ENCODE measurements around the gene ALDH3B2.
"Not testable (repeated sequence)": the region's sequence is repeated elsewhere in the genome, so short reads cannot be mapped to it uniquely, and the experiment has no call there.

ALDH3B2 gene

DNA sequence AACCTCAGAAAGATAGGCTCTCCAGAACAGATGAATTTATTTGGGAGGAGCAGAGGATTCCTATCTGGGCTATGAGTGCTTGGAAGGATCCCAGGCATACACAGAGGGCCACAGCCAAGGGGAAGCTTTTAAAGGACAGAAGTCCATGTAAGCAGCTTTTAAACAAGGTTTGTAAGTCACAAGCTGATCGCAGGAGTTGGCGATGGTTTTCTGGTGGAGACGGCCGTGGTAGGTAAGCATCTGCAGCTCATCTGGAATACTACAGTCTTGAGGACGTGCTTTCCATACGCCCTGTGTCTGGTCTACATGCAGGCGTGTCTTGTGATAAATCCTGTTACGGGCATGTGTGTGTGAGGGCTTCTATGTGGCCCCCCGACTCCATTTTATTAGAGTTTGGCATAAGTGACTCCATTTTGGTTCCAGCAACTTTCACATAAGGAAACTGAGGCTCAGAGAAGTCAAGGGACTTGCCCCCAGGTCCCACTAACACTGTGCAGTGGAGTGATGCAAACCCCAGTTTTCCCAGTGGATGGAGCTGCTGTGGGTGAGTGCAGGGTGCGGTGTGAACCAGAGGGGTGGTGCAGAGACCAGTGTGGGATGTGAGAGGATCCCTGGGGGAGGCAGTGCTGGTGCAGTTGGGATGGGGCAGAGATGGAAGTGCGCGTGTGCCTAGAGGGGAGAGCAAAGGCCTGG lies 12.1 kb downstream of the ALDH3B2 start:
- no peak for DNase-seq (ENCODE audit: low read depth, low spot score)

DNA sequence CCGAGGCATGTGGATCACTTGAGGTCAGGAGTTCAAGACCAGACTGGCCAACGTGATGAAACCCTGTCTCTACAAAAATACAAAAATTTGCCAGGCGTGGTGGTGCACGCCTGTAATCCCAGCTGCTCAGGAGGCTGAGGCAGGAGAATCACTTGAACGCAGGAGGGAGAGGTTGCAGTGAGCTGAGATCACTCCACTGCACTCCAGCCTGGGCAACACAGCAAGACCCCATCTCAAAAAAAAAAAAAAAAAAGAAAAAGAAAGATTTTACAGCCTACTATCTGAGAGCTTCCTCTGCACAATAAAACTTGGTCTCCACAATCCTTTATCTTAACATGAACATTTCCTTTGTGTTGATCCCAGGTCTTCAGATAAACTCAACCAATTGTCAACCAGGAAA lies 13.7 kb downstream of the ALDH3B2 start:
- not testable (repeated sequence) for DNase-seq (ENCODE audit: low read depth, low spot score)

DNA sequence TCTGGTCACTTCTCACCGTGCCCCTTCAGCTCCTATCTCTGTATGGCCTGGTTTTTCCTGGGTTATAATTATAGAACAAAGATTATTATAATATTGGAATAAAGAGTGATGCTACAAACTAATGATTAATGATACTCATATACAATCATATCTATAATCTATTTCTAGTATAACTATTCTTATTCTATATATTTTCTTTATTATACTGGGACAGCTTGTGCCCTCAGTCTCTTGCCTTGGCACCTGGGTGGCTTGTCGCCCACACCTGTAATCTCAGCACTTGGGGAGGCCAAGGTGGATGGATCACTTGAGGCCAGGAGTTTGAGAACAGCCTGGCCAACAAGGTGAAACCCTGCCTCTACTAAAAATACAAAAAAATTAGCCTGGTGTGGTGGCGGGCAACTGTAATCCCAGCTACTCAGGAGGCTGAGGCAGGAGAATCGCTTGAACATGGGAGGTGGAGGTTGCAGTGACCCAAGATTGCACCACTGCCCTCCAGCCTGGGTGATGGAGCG lies 14.7 kb downstream of the ALDH3B2 start:
- not testable (repeated sequence) for DNase-seq (ENCODE audit: low read depth, low spot score)

DNA sequence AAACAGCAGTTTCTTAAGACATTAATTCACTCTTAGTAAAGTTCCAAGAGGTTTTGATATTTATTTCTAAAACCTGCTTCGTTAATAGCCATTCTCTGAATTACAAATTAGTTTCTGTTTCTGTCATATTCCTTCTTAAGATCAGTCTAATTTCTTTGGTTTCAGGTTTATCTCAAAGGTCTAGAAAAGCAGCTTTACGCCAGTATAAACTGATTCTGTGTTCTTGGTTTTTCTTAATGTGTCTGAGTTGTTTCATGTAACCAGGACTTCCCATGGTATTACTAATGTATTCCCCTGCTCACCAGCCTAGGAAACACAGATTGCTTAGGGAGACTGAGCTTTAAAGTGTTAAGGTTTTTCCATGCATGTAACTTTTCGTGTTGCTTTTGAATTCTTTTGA lies 17.1 kb downstream of the ALDH3B2 start:
- DNase-seq (ENCODE audit: low read depth, low spot score), result no peak

DNA sequence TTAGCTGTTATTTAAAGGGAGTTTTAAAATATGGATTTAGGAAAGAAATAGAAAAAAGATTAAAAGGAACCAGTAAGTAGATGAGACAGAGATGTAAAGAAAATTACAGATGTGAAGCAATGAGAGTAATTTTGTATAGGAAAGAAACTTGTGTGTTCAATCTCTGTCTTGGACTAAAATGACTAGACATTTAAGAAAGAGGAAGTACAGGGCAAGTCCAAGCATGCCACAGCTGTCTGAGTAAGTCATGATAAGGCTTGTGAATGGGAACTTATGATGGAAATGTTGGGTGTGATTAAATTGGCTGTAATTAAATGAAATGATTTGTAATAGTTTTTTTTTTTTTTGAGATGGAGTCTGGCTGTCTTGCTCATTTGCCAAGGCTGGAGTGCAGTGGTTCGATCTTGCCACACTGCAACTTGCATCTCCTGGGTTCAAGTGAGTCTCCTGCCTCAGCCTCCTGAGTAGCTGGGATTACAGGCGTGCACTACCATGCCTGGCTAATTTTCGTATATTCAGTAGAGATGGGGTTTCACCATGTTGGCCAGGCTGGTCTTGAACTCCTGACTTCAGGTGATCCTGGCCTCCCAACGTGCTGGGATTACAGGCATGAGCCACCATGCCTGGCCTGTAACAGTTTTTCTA lies 18.0 kb downstream of the ALDH3B2 start:
- no peak for DNase-seq (ENCODE audit: low read depth, low spot score)

DNA sequence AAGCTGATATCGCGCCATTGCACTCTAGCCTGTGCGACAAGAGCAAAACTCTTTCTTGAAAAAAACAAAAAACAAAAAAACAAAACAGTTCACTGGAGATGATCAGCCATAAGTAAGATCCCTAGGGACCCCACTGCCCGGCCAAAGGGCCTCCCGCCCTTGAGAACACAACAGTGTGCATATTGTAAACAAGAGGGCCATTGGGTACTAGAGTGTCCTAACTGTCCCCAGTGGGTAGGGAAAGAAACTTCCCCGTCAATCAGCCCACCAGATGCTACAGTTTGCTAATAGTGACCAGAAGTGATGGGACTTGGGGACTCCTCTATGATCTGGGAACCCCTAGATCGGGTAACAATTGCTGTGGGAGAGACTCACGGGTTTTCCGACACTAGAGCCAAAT lies 20.2 kb downstream of the ALDH3B2 start:
- DNase-seq (ENCODE audit: low read depth, low spot score), result no peak

DNA sequence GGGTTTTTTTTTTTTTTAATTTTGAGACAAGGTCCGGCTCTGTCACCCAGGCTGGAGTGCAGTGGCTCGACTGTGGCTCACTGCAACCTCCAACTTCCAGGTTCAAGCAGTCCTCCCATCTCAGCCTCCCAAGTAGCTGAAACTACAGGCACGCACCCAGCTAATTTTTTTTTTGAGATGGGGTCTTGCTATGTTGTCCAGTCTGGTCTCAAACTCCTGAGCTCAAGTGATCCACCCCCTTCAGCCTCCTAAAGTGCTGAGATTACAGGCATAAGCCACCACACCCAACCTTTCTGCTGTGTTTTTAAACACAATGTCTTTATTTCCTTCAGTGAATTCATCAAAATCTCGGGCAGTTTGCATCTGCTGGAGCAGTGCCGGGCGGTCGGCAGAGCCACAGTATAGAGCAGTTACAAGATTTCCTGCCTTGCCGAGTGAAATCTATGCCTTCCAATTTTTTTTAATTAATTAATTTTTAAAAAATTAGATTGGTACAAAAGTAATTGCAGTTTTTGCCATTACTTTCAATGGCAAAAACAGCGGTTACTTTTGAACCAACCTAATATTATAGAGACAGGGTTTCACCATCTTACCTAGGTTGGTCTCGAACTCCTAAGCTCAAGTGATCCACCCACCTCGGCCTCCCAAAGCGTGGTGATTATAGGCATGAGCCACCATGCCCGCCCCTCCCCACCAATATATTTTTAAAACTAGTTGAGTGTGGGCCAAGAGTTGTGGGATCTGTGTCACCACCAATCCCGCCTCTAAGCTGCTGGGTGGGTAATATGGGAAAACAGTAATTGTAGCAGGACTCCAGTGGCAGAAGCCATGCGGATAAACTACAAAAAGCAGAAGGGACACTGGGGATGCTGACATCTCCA lies 21.2 kb downstream of the ALDH3B2 start:
- no peak for DNase-seq (ENCODE audit: low read depth, low spot score)

DNA sequence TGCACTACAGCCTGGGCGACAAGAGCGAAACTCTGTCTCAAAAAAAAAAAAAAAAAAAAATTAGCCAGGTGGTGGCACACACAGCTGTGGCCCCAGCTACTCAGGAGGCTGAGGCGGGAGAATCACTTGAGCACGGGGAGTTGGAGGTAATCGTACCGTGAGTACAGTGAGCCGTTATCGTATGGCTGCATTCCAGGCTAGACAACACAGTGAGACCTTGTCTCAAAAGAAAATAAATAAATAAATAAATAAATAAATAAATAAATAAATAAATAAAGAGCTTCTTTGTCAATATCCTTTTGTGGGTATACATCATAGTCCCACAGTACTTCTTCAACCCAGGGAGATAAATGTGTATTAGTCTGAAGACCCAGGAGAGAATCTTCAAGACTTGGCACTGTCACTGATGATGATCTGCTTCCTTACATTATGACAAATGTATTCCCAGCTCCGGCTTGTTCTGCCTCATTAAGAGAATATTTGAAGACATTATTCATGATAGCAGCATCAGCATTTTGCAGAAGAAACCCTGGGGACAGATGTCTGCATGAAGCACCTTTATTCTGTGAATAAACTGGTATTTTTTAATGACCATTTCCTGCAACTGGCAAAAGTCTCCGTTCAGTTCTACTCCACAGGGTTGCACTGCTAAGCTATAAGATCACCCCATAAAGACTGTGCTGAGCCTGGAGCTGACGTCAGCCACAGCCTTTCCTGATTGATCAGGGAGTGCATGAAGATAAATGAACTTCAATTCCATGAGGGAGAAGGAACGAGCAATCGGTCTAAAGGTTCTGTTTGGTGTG lies 22.2 kb downstream of the ALDH3B2 start:
- DNase-seq (ENCODE audit: low read depth, low spot score), result no peak

DNA sequence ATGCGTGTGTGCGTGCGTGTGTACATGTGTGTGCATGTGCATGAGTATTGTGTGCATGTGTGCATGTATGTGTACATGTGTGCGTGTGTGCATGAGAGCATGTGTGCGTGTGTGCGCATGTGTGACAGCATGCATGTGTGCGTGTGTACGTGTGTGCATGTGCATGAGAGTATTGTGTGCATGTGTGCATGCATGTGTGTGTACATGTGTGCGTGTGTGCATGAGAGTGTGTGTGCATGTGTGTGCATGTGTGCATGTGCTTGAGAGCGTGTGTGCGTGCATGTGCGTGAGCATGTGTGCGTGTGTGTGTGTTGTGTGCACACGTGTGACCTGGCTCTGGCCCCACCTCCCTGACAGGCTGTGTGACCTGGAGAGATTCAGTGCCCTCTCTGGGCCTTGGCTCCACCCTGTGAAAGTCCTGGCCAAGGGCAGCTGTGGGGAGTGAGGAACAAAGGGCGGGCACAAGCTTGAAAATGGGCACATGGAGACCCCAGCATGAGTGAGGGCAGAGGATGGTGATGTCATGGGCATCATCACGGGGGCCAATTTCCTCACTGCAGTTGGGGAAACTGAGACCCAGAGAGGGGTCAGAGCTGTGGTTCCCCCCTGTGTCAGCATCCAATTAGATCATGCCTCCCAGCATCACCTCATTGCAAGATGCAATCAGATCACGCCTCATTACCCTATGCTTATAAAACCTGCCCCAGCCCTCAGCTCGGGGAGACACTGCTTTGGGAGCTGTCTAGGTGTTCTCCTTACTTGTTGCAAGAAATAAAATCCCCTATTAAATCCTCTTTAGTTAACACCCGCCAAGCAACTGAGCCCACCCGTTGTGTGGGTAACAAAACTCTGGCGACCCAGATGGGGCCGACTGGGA lies 24.6 kb downstream of the ALDH3B2 start:
- DNase-seq (ENCODE audit: low read depth, low spot score), result no peak

DNA sequence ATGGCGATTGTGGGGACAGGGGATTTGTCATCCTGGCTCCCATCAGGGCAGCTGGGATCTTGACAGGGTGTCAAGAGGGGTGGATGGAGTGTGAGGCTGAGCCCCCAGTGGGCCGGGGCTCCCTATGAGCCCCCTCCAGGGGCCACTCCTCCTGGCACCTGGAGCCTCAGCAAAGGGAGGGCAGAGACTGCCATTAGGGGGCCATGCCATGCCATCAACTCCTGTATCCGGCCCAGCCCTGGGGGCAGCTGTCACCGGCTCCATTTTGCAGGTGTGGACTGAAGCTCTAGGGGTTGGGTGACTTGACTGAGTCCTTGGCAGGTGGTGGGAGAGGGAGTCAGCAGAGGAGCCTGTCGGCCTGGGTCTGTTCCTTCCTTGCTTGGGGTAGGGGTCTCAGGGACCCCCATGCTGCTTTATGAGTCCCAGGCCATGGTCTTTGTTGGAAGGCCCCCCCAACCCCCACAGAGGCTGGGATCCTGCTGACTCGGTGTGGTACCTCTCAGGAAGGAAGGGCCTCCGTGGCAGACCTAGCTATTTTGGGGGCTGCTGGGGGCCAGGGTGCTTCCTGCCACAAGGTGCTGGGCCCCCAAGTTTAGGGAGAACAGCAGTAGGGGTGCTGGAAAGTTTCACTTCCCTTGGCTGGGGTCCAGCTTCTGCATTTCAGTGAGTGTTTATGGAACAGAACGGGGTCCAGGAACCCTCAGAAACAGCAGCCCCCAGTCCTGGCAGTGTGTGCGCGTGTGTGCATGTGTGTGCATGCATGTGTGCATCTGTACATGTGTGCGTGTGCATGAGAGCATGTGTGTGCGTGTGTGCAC lies 25.4 kb downstream of the ALDH3B2 start:
- DNase-seq (ENCODE audit: low read depth, low spot score), result no peak

DNA sequence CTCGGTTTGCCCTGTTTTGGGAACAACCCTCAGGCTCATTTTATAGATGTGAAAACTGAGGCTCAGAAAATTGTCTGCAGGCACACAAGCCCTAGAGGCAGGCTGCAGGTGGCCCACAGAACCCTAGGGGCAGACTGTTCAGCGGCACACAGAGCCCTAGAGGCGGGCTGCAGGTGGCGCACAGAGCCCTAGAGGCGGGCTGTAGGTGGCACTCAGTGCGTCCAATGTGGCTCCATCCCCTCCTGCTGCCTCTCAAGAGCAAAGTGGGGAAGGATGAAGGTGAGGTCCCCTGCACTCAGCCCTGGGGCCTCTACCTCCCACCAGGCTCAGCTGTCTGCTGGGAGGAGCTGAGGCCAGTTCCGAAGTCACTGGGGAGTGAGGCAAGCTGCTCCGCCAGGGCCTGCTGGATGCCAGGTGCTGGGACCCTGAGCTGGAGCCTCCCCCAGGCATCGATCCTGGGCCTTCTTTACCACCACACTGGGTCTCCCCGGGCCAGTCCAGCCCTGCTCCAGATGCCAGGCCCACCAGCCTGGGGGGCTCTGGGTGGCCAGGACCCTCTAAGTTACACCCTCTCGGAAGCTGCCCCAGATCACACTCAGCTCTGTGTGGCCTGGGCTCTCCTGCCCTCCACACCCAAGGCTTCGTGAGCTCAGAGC lies 26.2 kb downstream of the ALDH3B2 start:
- no peak for DNase-seq (ENCODE audit: low read depth, low spot score)

DNA sequence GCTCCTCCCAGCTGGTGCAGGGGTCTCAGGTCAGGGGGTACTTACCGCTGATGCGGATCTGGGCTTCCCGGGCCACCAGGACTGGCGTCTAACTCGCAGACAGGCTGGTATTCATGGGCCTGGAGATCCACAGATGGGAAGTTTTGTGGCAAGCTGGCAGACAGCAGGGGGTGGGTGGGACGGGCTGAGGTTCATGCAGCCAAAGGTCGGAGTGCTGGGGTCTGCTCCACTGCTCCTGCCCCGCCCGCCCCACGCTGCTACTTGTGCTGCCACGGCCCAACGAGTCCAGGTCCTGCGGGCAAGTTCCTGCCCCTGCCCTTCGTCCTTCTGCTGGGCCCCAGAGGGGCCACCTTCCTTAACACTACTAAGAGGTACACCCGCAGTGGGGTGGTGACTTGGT lies 27.0 kb downstream of the ALDH3B2 start:
- DNase-seq (ENCODE audit: low read depth, low spot score), result no peak

DNA sequence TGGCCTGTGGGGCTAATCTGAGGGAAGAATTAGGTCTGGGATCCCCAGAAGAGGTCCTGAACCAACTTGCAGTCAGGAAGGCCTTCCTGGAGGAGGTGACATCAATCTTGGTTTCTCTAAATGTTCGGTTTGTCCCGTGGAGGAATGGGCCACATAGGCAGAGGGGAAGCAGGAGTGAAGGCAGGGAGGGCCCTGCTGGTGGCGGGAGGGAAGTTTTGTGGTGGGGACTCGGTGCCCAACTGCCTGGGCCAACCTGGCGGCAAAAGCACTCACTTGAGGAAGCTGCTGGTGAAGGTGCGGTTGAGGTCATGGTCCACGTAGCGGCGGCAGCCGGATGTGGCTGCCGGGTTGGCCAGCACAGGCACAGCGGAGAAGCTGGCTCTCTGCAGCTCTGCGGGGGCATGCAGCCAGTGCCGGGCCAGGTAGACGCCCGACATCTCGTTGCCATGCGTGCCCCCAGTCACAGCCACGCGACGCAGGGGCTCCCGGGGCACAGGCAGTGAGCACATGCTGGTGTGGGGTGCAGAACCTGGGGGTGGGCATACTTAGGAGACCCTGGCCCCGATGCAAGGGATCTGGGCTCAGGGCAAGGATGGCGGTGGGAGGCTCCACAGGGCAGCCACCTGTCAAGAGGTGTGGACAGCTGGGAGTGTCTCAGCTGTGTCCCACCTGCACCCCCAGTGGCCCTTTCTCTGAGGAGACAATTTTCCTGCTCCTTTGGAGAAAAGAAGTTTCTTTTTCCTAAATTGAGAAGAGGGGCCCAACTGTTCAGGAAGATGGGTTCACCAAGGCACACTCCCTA lies 27.7 kb downstream of the ALDH3B2 start:
- DNase-seq (ENCODE audit: low read depth, low spot score), result no peak

DNA sequence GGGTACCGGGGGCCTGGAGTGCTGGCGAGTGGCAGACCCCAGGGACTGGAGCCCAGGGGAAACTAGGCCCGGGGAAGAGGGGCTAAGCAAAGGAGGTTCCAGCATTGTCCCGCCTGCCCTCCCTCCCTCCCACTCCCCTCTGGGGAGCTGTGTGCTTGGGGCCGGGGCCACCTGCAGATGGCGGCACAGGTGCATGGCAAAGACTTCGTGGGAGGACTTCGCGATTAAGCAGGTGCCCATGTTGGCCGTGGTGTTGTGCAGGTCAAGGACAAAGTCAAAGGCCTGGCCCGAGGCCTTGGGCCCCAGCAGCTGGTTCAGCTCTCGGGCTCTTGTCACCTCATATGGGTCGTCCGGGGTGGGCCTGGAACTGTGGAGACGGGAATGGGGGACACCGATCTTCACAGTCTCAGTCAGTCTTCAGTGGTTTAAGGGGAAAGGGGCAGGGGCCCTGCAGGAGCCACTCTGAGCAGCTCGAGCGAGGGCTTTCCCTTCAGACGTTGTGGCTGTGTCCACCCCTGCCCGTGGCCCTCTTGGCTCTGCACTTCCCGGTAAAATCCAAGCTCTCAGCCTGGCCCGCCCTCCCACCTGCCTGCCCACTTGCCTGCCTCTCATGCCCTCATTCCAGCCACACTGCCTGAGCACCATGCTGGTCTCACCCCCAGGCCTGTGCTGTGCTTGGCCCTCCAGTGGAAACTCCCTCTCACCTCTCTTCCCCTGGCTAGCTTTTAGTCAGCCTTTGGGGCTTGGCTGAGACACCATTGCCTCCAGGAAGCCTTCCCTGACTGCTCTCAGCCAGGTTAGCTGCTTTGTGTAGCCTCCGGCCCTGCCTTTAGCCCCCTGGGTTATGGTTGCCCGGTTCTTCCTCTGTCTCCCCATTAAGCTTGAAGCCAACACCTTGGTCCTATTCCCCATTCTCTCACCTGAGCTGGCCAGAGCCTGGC lies 28.6 kb downstream of the ALDH3B2 start:
- no peak for DNase-seq (ENCODE audit: low read depth, low spot score)

DNA sequence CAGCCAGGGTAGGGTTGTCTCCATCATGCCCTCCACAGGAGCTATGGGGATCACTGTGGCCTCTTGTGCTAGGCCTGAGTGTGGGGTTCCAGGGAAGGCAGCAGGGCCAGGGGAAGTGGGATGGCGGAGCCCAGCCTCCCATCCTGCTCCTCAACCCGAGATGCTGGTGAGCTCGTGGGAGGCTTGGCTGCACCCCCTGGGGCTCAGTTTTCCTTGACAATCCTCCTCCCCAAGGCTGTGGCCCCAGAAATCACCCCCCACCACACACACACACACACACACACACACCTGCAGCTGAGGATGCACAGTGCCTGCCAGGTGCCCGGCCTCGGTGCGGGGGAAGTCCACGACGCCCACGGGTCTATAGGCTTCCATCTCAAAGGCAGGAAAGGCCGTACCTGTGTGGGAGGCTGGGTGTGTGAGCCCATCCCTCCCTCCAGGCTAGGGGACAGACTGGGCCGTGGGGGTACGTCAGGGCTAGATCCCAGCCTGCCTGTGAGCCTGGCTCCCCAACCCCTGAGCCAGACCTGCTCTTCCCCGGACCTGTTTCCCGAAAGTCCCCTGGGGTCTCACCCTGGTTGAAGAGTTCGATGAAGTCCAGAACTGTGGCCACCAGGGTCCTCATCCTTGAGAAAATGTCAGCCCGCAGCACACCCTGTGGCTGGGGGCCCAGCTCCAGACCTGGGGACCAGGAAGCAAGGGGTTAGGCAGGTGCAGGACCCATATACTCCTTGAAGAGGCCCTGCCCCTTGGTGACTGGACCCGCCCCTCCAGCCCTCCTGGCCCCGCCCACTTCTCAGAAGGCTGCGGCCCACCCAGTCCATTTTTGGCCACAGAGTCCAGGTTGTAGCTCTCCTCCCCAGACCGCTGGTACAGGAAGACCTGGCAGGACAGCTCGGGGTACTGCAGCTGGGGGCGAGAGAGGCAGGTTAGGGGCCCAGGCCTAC lies 29.7 kb downstream of the ALDH3B2 start:
- DNase-seq (ENCODE audit: low read depth, low spot score), result no peak

DNA sequence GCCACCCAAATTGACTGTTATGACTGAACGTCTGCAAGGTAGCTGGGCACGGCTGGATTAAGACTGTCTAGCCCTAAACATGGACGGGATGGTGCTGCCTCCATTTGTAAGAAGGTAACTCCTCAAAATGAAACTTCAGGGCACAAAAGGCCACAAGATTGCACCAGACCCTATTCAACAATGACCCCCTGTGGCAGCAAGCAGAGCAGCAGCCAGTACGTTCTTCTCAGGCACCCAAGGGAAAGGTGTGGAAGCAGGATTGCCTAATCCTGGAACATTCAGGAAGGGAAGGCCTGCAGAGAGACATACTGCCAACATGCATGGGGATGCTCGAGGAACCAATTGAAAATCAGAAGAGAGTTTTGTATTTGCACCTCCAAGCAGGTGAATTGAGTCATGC lies 30.4 kb downstream of the ALDH3B2 start:
- DNase-seq (ENCODE audit: low read depth, low spot score), result no peak

Measured in activated naive CD8-positive, alpha-beta T cell treated with anti-CD3 and anti-CD28 coated beads, Interleukin-2, amount 50 U/mL, for 16 hours (primary cell).